NCI-H1105 treated with DMSO at 0.1 percent for 48 hours (cell line): ENCODE measurements around the gene TEAD1.
A peak's percentile ranks its signal among the peaks of the same experiment; 100 is the strongest.

Source experiments
- DNase-seq: peaks from one replicate; lab custom pipeline; 2025; lab: John Stamatoyannopoulos, UW

TEAD1 gene

GRCh38 chr11:12666915-12667314, 7.3 kb upstream of the TEAD1 start:
- DNase-seq: no peak

GRCh38 chr11:12667646-12668045, 6.6 kb upstream of the TEAD1 start:
- no peak for DNase-seq

GRCh38 chr11:12668166-12668565, 6.1 kb upstream of the TEAD1 start:
- DNase-seq: no peak

DNA sequence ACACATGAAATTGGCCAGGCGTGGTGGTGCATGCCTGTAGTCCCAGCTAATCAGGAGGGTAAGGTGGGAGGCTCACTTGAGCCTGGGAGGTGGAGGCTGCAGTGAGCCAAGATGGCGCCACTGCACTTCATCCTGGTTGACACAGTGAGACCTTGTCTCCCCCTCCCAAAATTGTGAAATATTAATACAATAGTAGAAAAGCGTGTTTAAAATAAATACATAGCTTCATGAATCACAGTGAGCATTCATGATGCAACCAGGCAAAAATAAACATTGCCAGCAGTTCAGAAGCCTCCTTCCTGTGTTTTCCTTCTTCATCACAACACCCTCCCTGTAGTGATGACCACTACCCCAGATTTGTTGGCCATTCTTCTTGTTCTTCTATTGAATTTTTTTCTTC, 4.3 kb upstream of the TEAD1 start:
- DNase-seq: no peak

- DNase-seq: no peak
Observed at GRCh38 chr11:12671370-12671769, 2.9 kb upstream of the TEAD1 start.

- DNase-seq: no peak
Observed at GRCh38 chr11:12673601-12673923, 659 bp upstream of the TEAD1 start.

- DNase-seq: no peak
Observed at GRCh38 chr11:12674571-12674935, 332 bp downstream of the TEAD1 start.

DNA sequence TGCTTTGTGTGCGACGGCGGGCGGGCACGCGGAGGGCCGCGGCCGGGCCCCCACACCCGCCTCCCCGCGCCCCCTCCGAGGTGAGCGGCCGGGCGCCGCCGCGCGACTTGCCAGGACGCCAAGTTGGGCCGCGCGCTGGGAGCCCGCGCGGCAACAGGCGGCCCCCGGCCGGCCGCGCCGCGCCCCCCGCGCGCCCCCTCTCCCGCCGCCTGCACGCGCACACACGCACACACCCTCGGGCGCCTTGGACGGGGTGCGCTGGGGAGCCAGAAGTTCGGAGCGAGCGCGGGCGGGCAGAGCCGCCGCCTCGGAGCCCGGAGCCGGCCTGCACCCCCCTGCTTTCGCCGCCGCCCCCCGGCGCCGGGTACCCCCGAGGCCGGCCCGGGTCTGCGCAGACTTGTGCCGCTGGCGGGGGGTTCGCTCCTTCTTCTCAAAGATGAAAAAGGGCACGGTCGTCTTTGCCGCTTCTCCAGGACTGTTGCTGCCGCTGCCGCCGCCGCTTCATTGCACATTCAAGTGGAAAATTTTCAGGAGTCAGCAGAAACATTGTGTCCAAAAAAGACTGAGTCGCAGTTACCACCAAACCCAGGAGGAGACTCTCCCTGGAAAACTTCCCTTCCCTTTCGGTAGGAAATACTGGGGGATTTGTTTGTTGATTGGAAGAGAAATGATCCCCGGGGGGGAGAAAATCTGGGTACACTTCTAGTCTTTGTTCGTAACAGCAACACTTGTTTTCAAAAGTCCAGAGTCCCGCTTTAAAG, 895 bp downstream of the TEAD1 start:
- peak; percentile 82 for DNase-seq

DNA sequence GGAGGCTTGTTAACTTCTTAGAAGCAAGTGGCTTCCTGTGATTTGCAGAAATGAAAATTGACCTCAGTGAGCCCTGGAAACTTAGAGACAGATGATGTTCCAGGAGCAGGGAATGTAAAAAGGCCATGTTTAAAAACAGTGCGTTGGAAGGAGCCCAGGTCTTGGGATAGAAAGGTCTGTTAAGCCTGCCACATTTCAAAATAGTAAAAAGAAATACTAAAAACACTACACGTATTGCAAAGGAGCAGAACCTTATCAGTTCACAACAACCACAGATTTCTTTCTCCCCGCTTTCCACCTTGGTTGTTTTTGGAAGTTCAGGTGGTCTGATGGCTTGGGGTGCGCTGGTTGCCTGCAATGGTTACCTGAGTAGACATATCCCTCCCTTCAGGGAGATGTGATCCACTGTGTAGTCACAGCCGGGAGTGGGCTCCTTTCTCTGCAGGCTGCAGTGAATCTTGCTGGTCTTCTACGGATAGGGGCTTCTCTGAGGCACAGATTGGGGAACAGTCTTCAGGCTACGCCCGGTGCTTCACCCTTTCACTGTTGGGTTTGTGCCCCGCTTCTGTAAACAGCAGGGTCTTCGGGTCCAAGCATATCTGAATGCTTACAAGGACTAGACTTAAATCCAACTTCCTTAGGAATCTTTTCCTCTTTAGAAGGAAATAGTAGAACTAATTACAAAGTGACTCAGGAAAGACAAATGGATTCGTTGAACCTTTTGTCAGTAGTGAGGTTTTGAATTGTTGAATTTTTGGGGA, 1.9 kb downstream of the TEAD1 start:
- peak; percentile 77 for DNase-seq

DNA sequence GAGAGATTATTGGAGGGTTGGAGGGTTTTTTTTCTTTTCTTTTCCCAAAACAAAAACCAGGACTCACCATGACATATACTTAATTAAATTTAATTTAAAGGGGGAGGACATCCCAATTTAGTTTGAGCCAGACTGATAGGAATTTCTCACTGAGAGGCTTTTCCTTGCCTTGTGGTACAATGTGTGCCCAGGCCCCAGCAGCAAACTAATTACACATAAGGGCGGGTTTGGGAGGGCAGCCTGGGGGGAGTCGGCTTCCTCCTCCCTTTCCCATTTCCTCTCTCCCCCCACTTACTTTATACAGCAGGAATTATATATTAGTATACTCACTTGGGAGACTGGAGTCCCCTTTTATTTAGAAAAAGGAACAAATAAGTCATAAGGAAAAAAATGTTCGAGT, 2.9 kb downstream of the TEAD1 start:
- DNase-seq: peak; percentile 82

DNA sequence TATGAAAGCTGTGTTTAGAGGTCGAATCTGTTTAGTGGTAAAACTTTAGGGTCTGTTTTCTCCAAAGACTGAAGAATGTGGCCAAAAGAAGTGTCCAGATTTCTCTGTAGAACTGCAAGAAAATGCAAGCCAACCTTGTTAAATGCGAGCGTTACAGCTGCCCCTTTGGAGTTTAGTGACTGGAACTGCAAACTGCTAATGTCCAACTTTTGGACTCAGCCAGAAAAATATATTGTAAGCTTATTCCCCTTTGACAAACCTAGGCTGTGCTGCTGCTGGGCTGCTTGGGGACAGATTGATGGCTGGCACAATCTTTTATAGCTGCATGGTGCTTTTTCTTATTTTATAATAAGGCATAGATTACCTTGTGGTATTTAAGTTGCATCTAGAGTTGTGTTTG, 3.9 kb downstream of the TEAD1 start:
- no peak for DNase-seq

GRCh38 chr11:12678991-12679390, 4.8 kb downstream of the TEAD1 start:
- peak; percentile 63 for DNase-seq

DNA sequence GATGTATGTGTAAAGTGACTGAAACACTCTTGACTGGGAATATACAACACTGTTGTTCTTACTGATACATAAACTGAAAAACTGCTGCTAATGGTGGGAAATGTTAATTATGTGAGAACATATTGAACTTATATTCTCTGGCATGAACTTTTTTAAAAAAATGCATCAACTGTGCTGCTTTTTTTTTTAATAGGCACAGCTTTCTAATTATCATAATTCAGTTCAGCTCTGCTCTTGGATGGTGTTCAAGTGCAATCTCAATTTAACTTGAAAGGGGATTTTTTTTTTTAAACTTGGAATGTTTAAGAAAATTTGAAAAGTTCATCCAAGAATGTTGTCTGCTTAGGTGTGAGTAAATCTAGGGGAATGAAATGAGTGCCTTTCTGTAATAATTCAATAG, 5.2 kb downstream of the TEAD1 start:
- DNase-seq: peak; percentile 80

GRCh38 chr11:12680246-12680939, 6.2 kb downstream of the TEAD1 start:
- peak; percentile 97 for DNase-seq

DNA sequence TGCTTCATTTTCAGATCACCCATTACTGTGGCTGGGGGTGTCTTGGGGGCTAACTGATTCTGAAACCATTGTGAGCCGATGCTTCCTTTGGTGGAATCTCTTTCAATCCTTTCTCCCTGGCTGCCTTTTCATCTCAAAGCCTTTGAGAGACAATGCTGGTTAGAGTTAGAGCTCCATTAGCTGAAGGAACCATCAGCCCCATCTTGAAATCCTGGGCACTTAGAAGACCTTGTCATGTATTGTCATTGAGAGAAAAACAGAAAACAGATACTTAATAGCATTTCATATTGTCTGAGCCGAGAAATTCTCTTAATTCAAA, 6.7 kb downstream of the TEAD1 start:
- no peak for DNase-seq

- no peak for DNase-seq
Observed at GRCh38 chr11:12681466-12681865, 7.2 kb downstream of the TEAD1 start.

- no peak for DNase-seq
Observed at GRCh38 chr11:12682288-12682687, 8.1 kb downstream of the TEAD1 start.

DNA sequence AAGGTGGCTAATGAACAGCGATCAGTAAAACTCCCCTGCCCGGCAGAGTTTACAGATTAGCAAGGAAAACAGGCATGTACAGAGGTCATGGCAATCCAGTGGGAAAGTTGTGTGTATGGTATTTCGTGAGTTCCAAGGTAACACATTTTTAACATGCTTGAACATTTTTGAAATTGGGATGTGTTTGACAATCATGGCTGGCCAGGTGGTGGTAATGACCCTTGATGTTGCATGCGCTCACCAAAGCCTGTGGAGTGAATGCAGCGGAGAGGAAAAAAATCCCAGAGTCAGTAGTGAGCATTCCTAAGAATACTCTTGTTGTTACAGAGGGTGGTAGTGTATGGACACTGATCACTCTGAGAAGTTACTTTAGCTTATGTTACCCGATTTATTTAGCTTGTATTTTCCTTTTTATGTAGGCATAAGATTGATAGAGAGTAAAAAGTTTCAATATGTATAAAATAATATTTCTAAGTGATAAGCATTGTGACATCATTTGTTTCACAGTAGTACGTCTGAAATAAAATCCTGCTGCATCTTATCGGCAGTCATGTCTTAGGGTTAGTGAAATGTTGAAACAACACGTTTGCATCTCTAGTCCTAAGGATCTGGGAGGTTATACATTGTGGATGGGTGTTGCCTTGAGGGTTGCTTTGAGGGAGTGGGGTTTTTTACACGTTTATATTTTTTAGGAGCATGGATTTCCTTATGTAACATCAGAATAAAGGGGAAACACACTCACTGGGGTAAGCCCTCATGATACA, 8.7 kb downstream of the TEAD1 start:
- no peak for DNase-seq

GRCh38 chr11:12683874-12684273, 9.7 kb downstream of the TEAD1 start:
- DNase-seq: no peak

DNA sequence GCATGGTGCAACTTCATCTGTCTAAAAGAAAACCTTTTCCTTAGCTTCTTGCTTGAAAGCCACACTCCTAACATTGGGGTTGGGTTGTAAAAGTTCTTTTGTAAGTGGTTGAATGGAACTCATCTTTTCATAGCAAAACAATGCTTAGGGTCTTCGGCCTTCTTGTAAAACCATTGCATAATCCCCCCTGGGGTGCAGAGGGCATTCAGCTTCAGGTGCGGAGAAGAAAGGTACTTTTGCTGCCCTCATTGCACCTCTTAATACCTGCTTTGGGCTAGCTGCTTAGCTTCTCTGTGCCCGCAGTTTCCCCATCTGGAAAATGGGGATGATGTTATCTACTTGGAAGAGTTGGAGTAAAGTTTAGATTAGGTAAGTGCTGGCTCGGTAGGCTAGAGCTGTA, 10.1 kb downstream of the TEAD1 start:
- no peak for DNase-seq

DNA sequence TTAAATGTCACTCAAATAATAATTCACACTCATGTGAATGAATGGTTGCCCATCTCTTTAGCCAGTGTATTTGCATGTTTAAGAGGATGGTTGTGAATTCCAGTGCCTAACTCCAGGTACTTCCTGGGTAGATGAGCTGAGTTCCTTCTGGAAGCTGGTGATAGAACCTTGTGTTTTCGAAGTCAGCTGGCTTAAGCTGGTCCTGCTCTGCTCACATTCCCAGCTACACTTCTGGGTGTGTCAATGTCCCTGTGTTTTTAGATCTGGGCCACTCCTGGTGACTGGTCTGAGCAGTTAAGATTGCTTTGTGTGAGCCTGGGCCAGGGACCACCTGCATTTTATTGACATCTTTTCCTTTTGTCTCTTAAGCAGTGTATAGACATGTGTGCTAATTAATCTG, 10.6 kb downstream of the TEAD1 start:
- no peak for DNase-seq

- no peak for DNase-seq
Observed at GRCh38 chr11:12685229-12685628, 11.0 kb downstream of the TEAD1 start.
